K562 (cell line): ENCODE measurements around the gene ANKRD44.

Source experiments
- FOXM1 ChIP-seq, 2 experiments: fragments of 450-650 bp in 1 of 2; sonication (generic) in 1 of 2; formaldehyde crosslinking in 1 of 2; IDR thresholded peaks; 2 replicates each; pipeline versions ENCODE4 v1.6.1 to v1.9.0; 2017 to 2022; ENCODE audit warnings: low read depth in 2 of 2, mild to moderate bottlenecking in 2 of 2, missing genetic modification reagents in 1 of 2, moderate library complexity in 1 of 2
- POLR3A ChIP-seq: IDR thresholded peaks from 2 replicates; pipeline ENCODE4 v1.6.1; 2011; ENCODE audit warnings: borderline replicate concordance, mild to moderate bottlenecking, moderate library complexity; ENCODE audit not compliant: insufficient read length, insufficient read depth; ENCODE audit errors: extremely low read depth
- RHOXF2B ChIP-seq: fragments of 250-450 bp; sonication (Bioruptor Pico); conservative IDR thresholded peaks from 2 replicates; pipeline ENCODE4 v1.5.1; 2021
- TF ChIP-seq, protein P1 (sequence below): sonication (generic); formaldehyde crosslinking; IDR thresholded peaks from 2 replicates; pipeline ENCODE4 v1.8.0; 2022; ENCODE audit warnings: mild to moderate bottlenecking, missing genetic modification reagents, borderline replicate concordance
- TF ChIP-seq, protein P2 (sequence below), 3 experiments: IDR thresholded peaks in 2 of 3; conservative IDR thresholded peaks in 1 of 3; 2 replicates each; pipeline ENCODE4 v1.5.1; 2011 to 2012; ENCODE audit warnings: low read length in 3 of 3, mild to moderate bottlenecking in 3 of 3, control low read depth in 2 of 3, improper control_type of control experiment in 1 of 3, inconsistent platforms in 1 of 3, low read depth in 1 of 3, mixed read lengths in 1 of 3, moderate library complexity in 1 of 3; ENCODE audit not compliant: insufficient read depth in 2 of 3
- TF ChIP-seq, protein P3 (sequence below): fragments of 450-650 bp; conservative IDR thresholded peaks from 2 replicates; pipeline ENCODE4 v1.6.1; 2016; ENCODE audit warnings: missing genetic modification characterization, low read depth, mild to moderate bottlenecking, missing compliant biosample characterization, moderate library complexity

DNA sequence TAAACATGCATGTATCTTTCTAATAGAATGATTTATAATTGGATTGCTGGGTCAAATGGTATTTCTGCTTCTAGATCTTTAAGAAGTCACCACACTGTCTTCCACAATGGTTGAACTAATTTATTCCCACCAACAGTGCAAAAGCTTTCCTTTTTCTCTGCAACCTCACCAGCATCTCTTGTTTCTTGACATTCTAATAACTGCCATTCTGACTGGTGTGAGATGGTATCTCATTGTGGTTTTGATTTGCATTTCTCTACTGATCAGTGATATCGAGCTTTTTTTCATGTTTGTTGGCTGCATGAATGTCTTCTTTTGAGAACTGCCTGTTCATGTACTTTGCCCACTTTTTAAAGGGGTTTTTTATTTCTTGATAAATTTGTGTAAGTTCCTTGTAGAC is 182.5 kb downstream of the ANKRD44 start:
- no peak for TF ChIP-seq FOXM1 (IDR thresholded peaks at IDR 0.05; ENCODE audit: low read depth)
- TF ChIP-seq FOXM1 (CRISPR knock-in tag; IDR thresholded peaks at IDR 0.05; ENCODE audit: low read depth), result no peak
- TF ChIP-seq, protein P1, sequence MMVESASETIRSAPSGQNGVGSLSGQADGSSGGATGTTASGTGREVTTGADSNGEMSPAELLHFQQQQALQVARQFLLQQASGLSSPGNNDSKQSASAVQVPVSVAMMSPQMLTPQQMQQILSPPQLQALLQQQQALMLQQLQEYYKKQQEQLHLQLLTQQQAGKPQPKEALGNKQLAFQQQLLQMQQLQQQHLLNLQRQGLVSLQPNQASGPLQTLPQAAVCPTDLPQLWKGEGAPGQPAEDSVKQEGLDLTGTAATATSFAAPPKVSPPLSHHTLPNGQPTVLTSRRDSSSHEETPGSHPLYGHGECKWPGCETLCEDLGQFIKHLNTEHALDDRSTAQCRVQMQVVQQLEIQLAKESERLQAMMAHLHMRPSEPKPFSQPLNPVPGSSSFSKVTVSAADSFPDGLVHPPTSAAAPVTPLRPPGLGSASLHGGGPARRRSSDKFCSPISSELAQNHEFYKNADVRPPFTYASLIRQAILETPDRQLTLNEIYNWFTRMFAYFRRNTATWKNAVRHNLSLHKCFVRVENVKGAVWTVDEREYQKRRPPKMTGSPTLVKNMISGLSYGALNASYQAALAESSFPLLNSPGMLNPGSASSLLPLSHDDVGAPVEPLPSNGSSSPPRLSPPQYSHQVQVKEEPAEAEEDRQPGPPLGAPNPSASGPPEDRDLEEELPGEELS (CRISPR knock-in tag), result no peak
- TF ChIP-seq, protein P2, sequence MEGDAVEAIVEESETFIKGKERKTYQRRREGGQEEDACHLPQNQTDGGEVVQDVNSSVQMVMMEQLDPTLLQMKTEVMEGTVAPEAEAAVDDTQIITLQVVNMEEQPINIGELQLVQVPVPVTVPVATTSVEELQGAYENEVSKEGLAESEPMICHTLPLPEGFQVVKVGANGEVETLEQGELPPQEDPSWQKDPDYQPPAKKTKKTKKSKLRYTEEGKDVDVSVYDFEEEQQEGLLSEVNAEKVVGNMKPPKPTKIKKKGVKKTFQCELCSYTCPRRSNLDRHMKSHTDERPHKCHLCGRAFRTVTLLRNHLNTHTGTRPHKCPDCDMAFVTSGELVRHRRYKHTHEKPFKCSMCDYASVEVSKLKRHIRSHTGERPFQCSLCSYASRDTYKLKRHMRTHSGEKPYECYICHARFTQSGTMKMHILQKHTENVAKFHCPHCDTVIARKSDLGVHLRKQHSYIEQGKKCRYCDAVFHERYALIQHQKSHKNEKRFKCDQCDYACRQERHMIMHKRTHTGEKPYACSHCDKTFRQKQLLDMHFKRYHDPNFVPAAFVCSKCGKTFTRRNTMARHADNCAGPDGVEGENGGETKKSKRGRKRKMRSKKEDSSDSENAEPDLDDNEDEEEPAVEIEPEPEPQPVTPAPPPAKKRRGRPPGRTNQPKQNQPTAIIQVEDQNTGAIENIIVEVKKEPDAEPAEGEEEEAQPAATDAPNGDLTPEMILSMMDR (IDR thresholded peaks at IDR 0.05 in 2 of 3, conservative IDR thresholded peaks at IDR 0.05 in 1 of 3; ENCODE audit: insufficient read depth in 2 of 3, low read depth in 1 of 3, low read length in 3 of 3), result no peak
- TF ChIP-seq RHOXF2B, result no peak
- no peak for TF ChIP-seq POLR3A
- TF ChIP-seq, protein P3, sequence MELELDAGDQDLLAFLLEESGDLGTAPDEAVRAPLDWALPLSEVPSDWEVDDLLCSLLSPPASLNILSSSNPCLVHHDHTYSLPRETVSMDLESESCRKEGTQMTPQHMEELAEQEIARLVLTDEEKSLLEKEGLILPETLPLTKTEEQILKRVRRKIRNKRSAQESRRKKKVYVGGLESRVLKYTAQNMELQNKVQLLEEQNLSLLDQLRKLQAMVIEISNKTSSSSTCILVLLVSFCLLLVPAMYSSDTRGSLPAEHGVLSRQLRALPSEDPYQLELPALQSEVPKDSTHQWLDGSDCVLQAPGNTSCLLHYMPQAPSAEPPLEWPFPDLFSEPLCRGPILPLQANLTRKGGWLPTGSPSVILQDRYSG (tag), result no peak
